ENCODE measurements around the gene SUFU. TPM values are rescaled to one million over a fixed set of nuclear protein-coding genes. Genes with fewer than 3 reads are reported as not detected.

SUFU gene
- total RNA-seq, 1 experiment from 2014 or later = 13.1 TPM

- no peak for TF ChIP-seq FOXJ3 (CRISPR knock-in tag; IDR thresholded peaks at IDR 0.05; ENCODE audit: borderline replicate concordance)
- TF ChIP-seq TEAD1 (CRISPR knock-in tag; IDR thresholded peaks at IDR 0.05) = no peak
- no peak for TF ChIP-seq HMGA2 (CRISPR knock-in tag; IDR thresholded peaks at IDR 0.05)
- no peak for TF ChIP-seq NFE2L1 (CRISPR knock-in tag; IDR thresholded peaks at IDR 0.05)
Observed at GRCh38 chr10:102545265-102545871, 41.6 kb downstream of the SUFU start (continued).

DNA sequence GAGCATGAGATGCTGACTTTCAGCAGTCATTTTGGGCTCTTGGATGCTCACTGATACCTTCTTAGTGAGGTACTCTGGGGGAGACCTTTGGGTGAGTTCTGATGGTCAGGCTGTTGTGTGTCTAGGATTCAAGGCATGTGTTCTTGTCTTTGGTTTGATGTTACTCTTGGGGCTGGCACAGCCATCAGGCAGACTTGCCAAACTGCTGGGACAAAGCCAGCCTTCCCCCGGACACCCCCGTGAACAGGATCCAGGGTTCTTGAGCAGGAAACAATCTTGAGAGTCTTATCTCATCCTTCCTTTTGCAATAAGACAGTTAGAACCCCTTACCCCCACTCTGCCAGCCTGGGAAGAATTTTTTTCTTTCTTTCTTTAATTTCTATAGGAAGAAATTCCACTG, 42.2 kb downstream of the SUFU start:
- Mint-ChIP-seq H3K36me3 (peaks cover 7% of the 10 kb centered on the region; the same call in 1 of the 2 replicates), H3K4me1 (no peaks in the 10 kb centered on the region), H3K27me3 (ENCODE audit: low read depth) (no peaks in the 10 kb centered on the region), H3K9me3 (no peaks in the 10 kb centered on the region), H3K27ac (no peak overlapping the region), H3K4me3 (no peak overlapping the region)
- ATAC-seq (no peak), DNase-seq (ENCODE audit: low spot score) (no peak)
- CTCF ChIA-PET = no interaction called here
- TF ChIP-seq CREB1 (CRISPR knock-in tag; IDR thresholded peaks at IDR 0.05) (no peak), NR2C2 (CRISPR knock-in tag; IDR thresholded peaks at IDR 0.05) (no peak), STAT6 (CRISPR knock-in tag; conservative IDR thresholded peaks at IDR 0.05; ENCODE audit: low read depth) (no peak), SMAD3 (CRISPR knock-in tag; IDR thresholded peaks at IDR 0.05; ENCODE audit: borderline replicate concordance) (no peak)
- POLR2A ChIA-PET = no interaction called here

- no peaks in the 10 kb centered on the region for H3K9me3 Mint-ChIP-seq
- H3K4me1 Mint-ChIP-seq = no peaks in the 10 kb centered on the region
- peaks cover 11% of the 10 kb centered on the region; the same call in 1 of the 2 replicates for H3K36me3 Mint-ChIP-seq
- no peak overlapping the region for H3K4me3 Mint-ChIP-seq
- DNase-seq (ENCODE audit: low spot score) = no peak
- ChIA-PET POLR2A (no interaction called here), CTCF (interaction anchor here (1.0 to 2.2 kb wide), 2 partner anchors 37 to 194 kb away, joined by 3 to 9 read pairs; no protein-coding TSS in a partner anchor)
- TF ChIP-seq HMGA2 (CRISPR knock-in tag; IDR thresholded peaks at IDR 0.05) = no peak
- no peak for TF ChIP-seq MYBL2 (CRISPR knock-in tag; IDR thresholded peaks at IDR 0.05)
- no peak for TF ChIP-seq CREB1 (CRISPR knock-in tag; IDR thresholded peaks at IDR 0.05)
- no peak for TF ChIP-seq MAX (CRISPR knock-in tag; IDR thresholded peaks at IDR 0.05)
- TF ChIP-seq STAT6 (CRISPR knock-in tag; conservative IDR thresholded peaks at IDR 0.05; ENCODE audit: low read depth) = no peak
- TF ChIP-seq, protein P1, sequence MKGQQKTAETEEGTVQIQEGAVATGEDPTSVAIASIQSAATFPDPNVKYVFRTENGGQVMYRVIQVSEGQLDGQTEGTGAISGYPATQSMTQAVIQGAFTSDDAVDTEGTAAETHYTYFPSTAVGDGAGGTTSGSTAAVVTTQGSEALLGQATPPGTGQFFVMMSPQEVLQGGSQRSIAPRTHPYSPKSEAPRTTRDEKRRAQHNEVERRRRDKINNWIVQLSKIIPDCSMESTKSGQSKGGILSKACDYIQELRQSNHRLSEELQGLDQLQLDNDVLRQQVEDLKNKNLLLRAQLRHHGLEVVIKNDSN (CRISPR knock-in tag; IDR thresholded peaks at IDR 0.05) = no peak
- TF ChIP-seq E2F1 (CRISPR knock-in tag; IDR thresholded peaks at IDR 0.05) = no peak
- TF ChIP-seq, protein P2, sequence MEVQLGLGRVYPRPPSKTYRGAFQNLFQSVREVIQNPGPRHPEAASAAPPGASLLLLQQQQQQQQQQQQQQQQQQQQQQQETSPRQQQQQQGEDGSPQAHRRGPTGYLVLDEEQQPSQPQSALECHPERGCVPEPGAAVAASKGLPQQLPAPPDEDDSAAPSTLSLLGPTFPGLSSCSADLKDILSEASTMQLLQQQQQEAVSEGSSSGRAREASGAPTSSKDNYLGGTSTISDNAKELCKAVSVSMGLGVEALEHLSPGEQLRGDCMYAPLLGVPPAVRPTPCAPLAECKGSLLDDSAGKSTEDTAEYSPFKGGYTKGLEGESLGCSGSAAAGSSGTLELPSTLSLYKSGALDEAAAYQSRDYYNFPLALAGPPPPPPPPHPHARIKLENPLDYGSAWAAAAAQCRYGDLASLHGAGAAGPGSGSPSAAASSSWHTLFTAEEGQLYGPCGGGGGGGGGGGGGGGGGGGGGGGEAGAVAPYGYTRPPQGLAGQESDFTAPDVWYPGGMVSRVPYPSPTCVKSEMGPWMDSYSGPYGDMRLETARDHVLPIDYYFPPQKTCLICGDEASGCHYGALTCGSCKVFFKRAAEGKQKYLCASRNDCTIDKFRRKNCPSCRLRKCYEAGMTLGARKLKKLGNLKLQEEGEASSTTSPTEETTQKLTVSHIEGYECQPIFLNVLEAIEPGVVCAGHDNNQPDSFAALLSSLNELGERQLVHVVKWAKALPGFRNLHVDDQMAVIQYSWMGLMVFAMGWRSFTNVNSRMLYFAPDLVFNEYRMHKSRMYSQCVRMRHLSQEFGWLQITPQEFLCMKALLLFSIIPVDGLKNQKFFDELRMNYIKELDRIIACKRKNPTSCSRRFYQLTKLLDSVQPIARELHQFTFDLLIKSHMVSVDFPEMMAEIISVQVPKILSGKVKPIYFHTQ (CRISPR knock-in tag; IDR thresholded peaks at IDR 0.05) = no peak
- TF ChIP-seq, protein P3, sequence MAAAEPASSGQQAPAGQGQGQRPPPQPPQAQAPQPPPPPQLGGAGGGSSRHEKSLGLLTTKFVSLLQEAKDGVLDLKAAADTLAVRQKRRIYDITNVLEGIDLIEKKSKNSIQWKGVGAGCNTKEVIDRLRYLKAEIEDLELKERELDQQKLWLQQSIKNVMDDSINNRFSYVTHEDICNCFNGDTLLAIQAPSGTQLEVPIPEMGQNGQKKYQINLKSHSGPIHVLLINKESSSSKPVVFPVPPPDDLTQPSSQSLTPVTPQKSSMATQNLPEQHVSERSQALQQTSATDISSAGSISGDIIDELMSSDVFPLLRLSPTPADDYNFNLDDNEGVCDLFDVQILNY (CRISPR knock-in tag; IDR thresholded peaks at IDR 0.05) = no peak
- H3K27ac Mint-ChIP-seq = no peak overlapping the region
- H3K27me3 Mint-ChIP-seq (ENCODE audit: low read depth) = no peaks in the 10 kb centered on the region
- no peak for ATAC-seq
Observed at GRCh38 chr10:102546606-102547320, 43.0 kb downstream of the SUFU start.
